ENCODE results near the gene CES1. TPM values are rescaled to one million over a fixed set of nuclear protein-coding genes. Genes with fewer than 3 reads are reported as not detected.
"Not testable (repeated sequence)": the region's sequence is repeated elsewhere in the genome, so short reads cannot be mapped to it uniquely, and the experiment has no call there.

CES1 gene
- total RNA-seq, 1 donor from 2014 or later = not detected

GRCh38 chr16:55792934-55793374, 39.9 kb downstream of the CES1 start:
- not testable (repeated sequence) for DNase-seq (ENCODE audit: extremely low read depth, low read depth, low spot score)

GRCh38 chr16:55791512-55791911, 41.4 kb downstream of the CES1 start:
- DNase-seq (ENCODE audit: extremely low read depth, low read depth, low spot score) = not testable (repeated sequence)

- DNase-seq (ENCODE audit: extremely low read depth, low read depth, low spot score) = not testable (repeated sequence)
Measured at GRCh38 chr16:55790240-55790639, 42.7 kb downstream of the CES1 start.

- not testable (repeated sequence) for DNase-seq (ENCODE audit: extremely low read depth, low read depth, low spot score)
Measured at GRCh38 chr16:55782793-55783091, 50.2 kb downstream of the CES1 start.

GRCh38 chr16:55782091-55782792, 50.7 kb downstream of the CES1 start:
- DNase-seq (ENCODE audit: extremely low read depth, low read depth, low spot score) = not testable (repeated sequence)

GRCh38 chr16:55781456-55781855, 51.4 kb downstream of the CES1 start:
- DNase-seq (ENCODE audit: extremely low read depth, low read depth, low spot score) = not testable (repeated sequence)

GRCh38 chr16:55780095-55780407, 52.8 kb downstream of the CES1 start:
- not testable (repeated sequence) for DNase-seq (ENCODE audit: extremely low read depth, low read depth, low spot score)

GRCh38 chr16:55779402-55780094, 53.3 kb downstream of the CES1 start:
- DNase-seq (ENCODE audit: extremely low read depth, low read depth, low spot score) = no peak

GRCh38 chr16:55778757-55779156, 54.1 kb downstream of the CES1 start:
- no peak for DNase-seq (ENCODE audit: extremely low read depth, low read depth, low spot score)

- no peak for DNase-seq (ENCODE audit: extremely low read depth, low read depth, low spot score)
Measured at GRCh38 chr16:55775857-55776256, 57.0 kb downstream of the CES1 start.

- no peak for DNase-seq (ENCODE audit: extremely low read depth, low read depth, low spot score)
Measured at GRCh38 chr16:55773859-55774549, 58.9 kb downstream of the CES1 start.

- no peak for DNase-seq (ENCODE audit: extremely low read depth, low read depth, low spot score)
Measured at GRCh38 chr16:55765161-55765560, 67.7 kb downstream of the CES1 start.

GRCh38 chr16:55760310-55761001, 72.4 kb downstream of the CES1 start:
- DNase-seq (ENCODE audit: extremely low read depth, low read depth, low spot score) = no peak

- not testable (repeated sequence) for DNase-seq (ENCODE audit: extremely low read depth, low read depth, low spot score)
Measured at GRCh38 chr16:55759965-55760309, 73.0 kb downstream of the CES1 start.

GRCh38 chr16:55757595-55758527, 75.0 kb downstream of the CES1 start:
- DNase-seq (ENCODE audit: extremely low read depth, low read depth, low spot score) = not testable (repeated sequence)

- DNase-seq (ENCODE audit: extremely low read depth, low read depth, low spot score) = no peak
Measured at GRCh38 chr16:55756963-55757362, 75.9 kb downstream of the CES1 start.

- DNase-seq (ENCODE audit: extremely low read depth, low read depth, low spot score) = no peak
Measured at GRCh38 chr16:55754056-55754455, 78.8 kb downstream of the CES1 start.

- DNase-seq (ENCODE audit: extremely low read depth, low read depth, low spot score) = not testable (repeated sequence)
Measured at GRCh38 chr16:55753145-55753631, 79.7 kb downstream of the CES1 start.
